Measurements from ENCODE around the gene ABCA4.

ABCA4 gene

GRCh38 chr1:94118013-94118412 lies 2.9 kb downstream of the ABCA4 start:
- no peak overlapping the region for H3K9ac ChIP-seq (ENCODE audit: low read length)
- H3K9me3 ChIP-seq (ENCODE audit: insufficient read depth, low read depth, low read length), result no peaks in the 10 kb centered on the region
- H3K4me1 ChIP-seq (ENCODE audit: control insufficient read depth in 1 of 2, insufficient read depth in 2 of 2, low read length in 2 of 2), result peaks cover 49 to 63% of the 10 kb centered on the region in 2 experiments
- H2AK5ac ChIP-seq (ENCODE audit: low read length), result no peak overlapping the region
- H4K12ac ChIP-seq (ENCODE audit: low read depth, low read length), result no peak overlapping the region
- no peak overlapping the region for H3K4me2 ChIP-seq (ENCODE audit: low read length)
- WGBS (ENCODE audit: extremely low coverage, insufficient coverage, insufficient read length), result no CpG with 5 or more reads among the region's 7 CpGs
- no peak overlapping the region for H3K18ac ChIP-seq (ENCODE audit: low read length)
- peak overlapping the region; percentile 100 for H2BK5ac ChIP-seq (ENCODE audit: low read depth, low read length, poor library complexity)
- no peaks in the 10 kb centered on the region for H3K36me3 ChIP-seq (ENCODE audit: control insufficient read depth in 1 of 2, insufficient read depth in 2 of 2, low read length in 2 of 2)
- peak overlapping the region; percentile 100 for H4K91ac ChIP-seq (ENCODE audit: low read depth, low read length)
- H4K8ac ChIP-seq (ENCODE audit: low read depth, low read length), result peak overlapping the region; percentile 95
- H3K79me2 ChIP-seq (ENCODE audit: control insufficient read depth, insufficient read depth, low read length, poor library complexity), result peaks cover 16% of the 10 kb centered on the region
- peaks cover 71% of the 10 kb centered on the region for H3K79me1 ChIP-seq (ENCODE audit: low read length)
- peak overlapping the region; percentile 100 for H3K27ac ChIP-seq (ENCODE audit: low read depth, low read length)
- H3K23ac ChIP-seq (ENCODE audit: low read length), result no peak overlapping the region
- H3K14ac ChIP-seq (ENCODE audit: low read length), result peak overlapping the region; percentile 99
- peak overlapping the region; percentile 99 for H2BK12ac ChIP-seq (ENCODE audit: low read length)
- DNase-seq, result peak; percentile 84 to 93
- H2BK120ac ChIP-seq (ENCODE audit: insufficient read depth, low read length, poor library complexity), result peak overlapping the region; percentile 100
- no peak overlapping the region for H2AFZ ChIP-seq (ENCODE audit: insufficient read depth, low read length, poor library complexity)
- H3K4ac ChIP-seq (ENCODE audit: low read depth, low read length), result no peak overlapping the region
- H3K4me3 ChIP-seq (ENCODE audit: low read depth, low read length), result no peak overlapping the region
- H3K27me3 ChIP-seq (ENCODE audit: insufficient read depth, low read length), result no peaks in the 10 kb centered on the region

- Histone ChIP-seq H4K91ac (ENCODE audit: low read depth, low read length) (peak overlapping the region; percentile 100), H3K27ac (ENCODE audit: low read depth, low read length) (peak overlapping the region; percentile 100), H2AFZ (ENCODE audit: insufficient read depth, low read length, poor library complexity) (peak overlapping the region; percentile 80), H3K27me3 (ENCODE audit: insufficient read depth, low read length) (no peaks in the 10 kb centered on the region), H3K9ac (ENCODE audit: low read length) (peak overlapping the region; percentile 37), H4K8ac (ENCODE audit: low read depth, low read length) (peak overlapping the region; percentile 95), H3K18ac (ENCODE audit: low read length) (peak overlapping the region; percentile 85), H3K79me1 (ENCODE audit: low read length) (peaks cover 76% of the 10 kb centered on the region), H3K79me2 (ENCODE audit: control insufficient read depth, insufficient read depth, low read length, poor library complexity) (peaks cover 16% of the 10 kb centered on the region), H3K14ac (ENCODE audit: low read length) (peak overlapping the region; percentile 99), H3K9me3 (ENCODE audit: insufficient read depth, low read depth, low read length) (no peaks in the 10 kb centered on the region), H3K23ac (ENCODE audit: low read length) (no peak overlapping the region), H2AK5ac (ENCODE audit: low read length) (peak overlapping the region; percentile 100), H2BK12ac (ENCODE audit: low read length) (peak overlapping the region; percentile 99), H2BK5ac (ENCODE audit: low read depth, low read length, poor library complexity) (peak overlapping the region; percentile 100), H3K4me2 (ENCODE audit: low read length) (peak overlapping the region; percentile 10), H3K4ac (ENCODE audit: low read depth, low read length) (peak overlapping the region; percentile 98), H3K4me3 (ENCODE audit: low read depth, low read length) (no peak overlapping the region), H3K4me1 (ENCODE audit: control insufficient read depth in 1 of 2, insufficient read depth in 2 of 2, low read length in 2 of 2) (peaks cover 49 to 66% of the 10 kb centered on the region in 2 experiments), H3K36me3 (ENCODE audit: control insufficient read depth in 1 of 2, insufficient read depth in 2 of 2, low read length in 2 of 2) (no peaks in the 10 kb centered on the region), H2BK120ac (ENCODE audit: insufficient read depth, low read length, poor library complexity) (peak overlapping the region; percentile 100), H4K12ac (ENCODE audit: low read depth, low read length) (peak overlapping the region; percentile 59)
- DNase-seq, result peak; percentile 45 to 54
- no CpG with 5 or more reads among the region's 14 CpGs for WGBS (ENCODE audit: extremely low coverage, insufficient coverage, insufficient read length)
Measured at GRCh38 chr1:94117259-94117851, 3.6 kb downstream of the ABCA4 start.

GRCh38 chr1:94115900-94116436 lies 5.0 kb downstream of the ABCA4 start:
- H2BK120ac ChIP-seq (ENCODE audit: insufficient read depth, low read length, poor library complexity), result peak overlapping the region; percentile 82
- H2AFZ ChIP-seq (ENCODE audit: insufficient read depth, low read length, poor library complexity), result peak overlapping the region; percentile 1
- H4K8ac ChIP-seq (ENCODE audit: low read depth, low read length), result peak overlapping the region; percentile 45
- peak; percentile 28 to 35 for DNase-seq
- H2BK5ac ChIP-seq (ENCODE audit: low read depth, low read length, poor library complexity), result peak overlapping the region; percentile 98
- H3K4ac ChIP-seq (ENCODE audit: low read depth, low read length), result peak overlapping the region; percentile 43
- H4K12ac ChIP-seq (ENCODE audit: low read depth, low read length), result no peak overlapping the region
- no peaks in the 10 kb centered on the region for H3K36me3 ChIP-seq (ENCODE audit: control insufficient read depth in 1 of 2, insufficient read depth in 2 of 2, low read length in 2 of 2)
- H3K4me1 ChIP-seq (ENCODE audit: control insufficient read depth in 1 of 2, insufficient read depth in 2 of 2, low read length in 2 of 2), result peaks cover 52 to 67% of the 10 kb centered on the region in 2 experiments
- peak overlapping the region; percentile 46 for H2BK12ac ChIP-seq (ENCODE audit: low read length)
- H3K14ac ChIP-seq (ENCODE audit: low read length), result peak overlapping the region; percentile 72
- H2AK5ac ChIP-seq (ENCODE audit: low read length), result peak overlapping the region; percentile 16
- no peak overlapping the region for H3K4me3 ChIP-seq (ENCODE audit: low read depth, low read length)
- H3K27me3 ChIP-seq (ENCODE audit: insufficient read depth, low read length), result no peaks in the 10 kb centered on the region
- H3K9ac ChIP-seq (ENCODE audit: low read length), result no peak overlapping the region
- H3K18ac ChIP-seq (ENCODE audit: low read length), result peak overlapping the region; percentile 66
- H3K4me2 ChIP-seq (ENCODE audit: low read length), result peak overlapping the region; percentile 44
- peak overlapping the region; percentile 93 for H4K91ac ChIP-seq (ENCODE audit: low read depth, low read length)
- no peak overlapping the region for H3K23ac ChIP-seq (ENCODE audit: low read length)
- H3K79me2 ChIP-seq (ENCODE audit: control insufficient read depth, insufficient read depth, low read length, poor library complexity), result peaks cover 17% of the 10 kb centered on the region
- peak overlapping the region; percentile 97 for H3K27ac ChIP-seq (ENCODE audit: low read depth, low read length)
- H3K9me3 ChIP-seq (ENCODE audit: insufficient read depth, low read depth, low read length), result no peaks in the 10 kb centered on the region
- H3K79me1 ChIP-seq (ENCODE audit: low read length), result peaks cover 79% of the 10 kb centered on the region
- no CpG with 5 or more reads among the region's 6 CpGs for WGBS (ENCODE audit: extremely low coverage, insufficient coverage, insufficient read length)

- WGBS (ENCODE audit: extremely low coverage, insufficient coverage, insufficient read length), result no CpG with 5 or more reads among the region's 10 CpGs
- H3K18ac ChIP-seq (ENCODE audit: low read length), result peak overlapping the region; percentile 66
- H3K4ac ChIP-seq (ENCODE audit: low read depth, low read length), result peak overlapping the region; percentile 43
Measured at GRCh38 chr1:94115254-94115899, 5.6 kb downstream of the ABCA4 start.

More at GRCh38 chr1:94115254-94115899, 5.6 kb downstream of the ABCA4 start:
- Histone ChIP-seq H2BK5ac (ENCODE audit: low read depth, low read length, poor library complexity) (peak overlapping the region; percentile 98), H3K4me2 (ENCODE audit: low read length) (no peak overlapping the region), H2AK5ac (ENCODE audit: low read length) (peak overlapping the region; percentile 16), H4K12ac (ENCODE audit: low read depth, low read length) (no peak overlapping the region), H3K9ac (ENCODE audit: low read length) (no peak overlapping the region), H2BK120ac (ENCODE audit: insufficient read depth, low read length, poor library complexity) (peak overlapping the region; percentile 82), H3K23ac (ENCODE audit: low read length) (no peak overlapping the region), H3K79me2 (ENCODE audit: control insufficient read depth, insufficient read depth, low read length, poor library complexity) (peaks cover 16% of the 10 kb centered on the region), H3K14ac (ENCODE audit: low read length) (peak overlapping the region; percentile 72), H3K4me1 (ENCODE audit: control insufficient read depth in 1 of 2, insufficient read depth in 2 of 2, low read length in 2 of 2) (peaks cover 50 to 65% of the 10 kb centered on the region in 2 experiments), H2BK12ac (ENCODE audit: low read length) (peak overlapping the region; percentile 46), H4K91ac (ENCODE audit: low read depth, low read length) (peak overlapping the region; percentile 93), H3K79me1 (ENCODE audit: low read length) (peaks cover 76% of the 10 kb centered on the region), H3K36me3 (ENCODE audit: control insufficient read depth in 1 of 2, insufficient read depth in 2 of 2, low read length in 2 of 2) (no peaks in the 10 kb centered on the region), H3K9me3 (ENCODE audit: insufficient read depth, low read depth, low read length) (no peaks in the 10 kb centered on the region), H2AFZ (ENCODE audit: insufficient read depth, low read length, poor library complexity) (no peak overlapping the region), H3K27me3 (ENCODE audit: insufficient read depth, low read length) (no peaks in the 10 kb centered on the region), H3K4me3 (ENCODE audit: low read depth, low read length) (no peak overlapping the region), H3K27ac (ENCODE audit: low read depth, low read length) (peak overlapping the region; percentile 97), H4K8ac (ENCODE audit: low read depth, low read length) (peak overlapping the region; percentile 45)
- DNase-seq, result no peak
